ENCODE measurements around the gene LNX2.

The LNX2 gene

GRCh38 chr13:27605099-27605498, 15.2 kb downstream of the LNX2 start:
- no peak for DNase-seq

DNA sequence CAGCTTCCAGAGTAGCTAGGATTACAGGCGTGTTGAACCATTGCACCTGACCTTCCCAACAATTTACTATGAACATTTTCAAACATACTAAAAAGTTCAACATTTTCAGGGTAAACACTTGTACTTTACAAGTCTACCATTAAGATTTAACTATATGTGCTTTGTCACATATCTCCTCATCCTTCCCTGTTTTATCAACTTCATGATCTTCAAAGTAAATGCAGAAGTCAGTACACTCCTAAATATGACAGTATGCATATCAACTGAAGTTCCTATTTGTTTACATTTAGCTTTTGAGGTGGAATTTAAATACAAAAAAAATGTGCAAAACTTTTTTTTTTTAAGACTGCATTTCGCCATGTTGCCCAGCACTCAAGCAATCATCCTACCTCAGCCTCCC, 18.5 kb downstream of the LNX2 start:
- no peak for DNase-seq

DNA sequence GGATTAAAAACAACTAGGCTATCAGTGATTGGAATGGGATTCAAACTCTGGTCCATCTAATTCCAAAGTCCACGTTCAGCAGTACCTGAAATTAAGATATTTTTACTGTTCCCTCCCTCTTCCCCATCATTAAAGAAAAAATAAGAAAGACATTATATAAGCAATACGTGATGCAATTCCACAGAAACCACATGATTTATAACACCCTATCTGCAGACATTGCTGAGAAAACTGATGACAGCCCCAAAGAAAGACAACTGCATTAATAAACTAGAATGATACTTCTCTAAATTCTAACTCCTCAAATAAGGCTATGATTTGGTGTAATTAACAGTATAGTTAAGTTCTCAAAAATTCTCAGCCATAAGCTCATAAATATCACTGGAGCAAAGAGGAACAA, 19.1 kb downstream of the LNX2 start:
- DNase-seq: no peak

- no peak for DNase-seq
Measured at GRCh38 chr13:27600711-27601110, 19.6 kb downstream of the LNX2 start.

- no peak for DNase-seq
Measured at GRCh38 chr13:27599845-27600553, 20.3 kb downstream of the LNX2 start.

GRCh38 chr13:27599096-27599495, 21.2 kb downstream of the LNX2 start:
- no peak for DNase-seq

DNA sequence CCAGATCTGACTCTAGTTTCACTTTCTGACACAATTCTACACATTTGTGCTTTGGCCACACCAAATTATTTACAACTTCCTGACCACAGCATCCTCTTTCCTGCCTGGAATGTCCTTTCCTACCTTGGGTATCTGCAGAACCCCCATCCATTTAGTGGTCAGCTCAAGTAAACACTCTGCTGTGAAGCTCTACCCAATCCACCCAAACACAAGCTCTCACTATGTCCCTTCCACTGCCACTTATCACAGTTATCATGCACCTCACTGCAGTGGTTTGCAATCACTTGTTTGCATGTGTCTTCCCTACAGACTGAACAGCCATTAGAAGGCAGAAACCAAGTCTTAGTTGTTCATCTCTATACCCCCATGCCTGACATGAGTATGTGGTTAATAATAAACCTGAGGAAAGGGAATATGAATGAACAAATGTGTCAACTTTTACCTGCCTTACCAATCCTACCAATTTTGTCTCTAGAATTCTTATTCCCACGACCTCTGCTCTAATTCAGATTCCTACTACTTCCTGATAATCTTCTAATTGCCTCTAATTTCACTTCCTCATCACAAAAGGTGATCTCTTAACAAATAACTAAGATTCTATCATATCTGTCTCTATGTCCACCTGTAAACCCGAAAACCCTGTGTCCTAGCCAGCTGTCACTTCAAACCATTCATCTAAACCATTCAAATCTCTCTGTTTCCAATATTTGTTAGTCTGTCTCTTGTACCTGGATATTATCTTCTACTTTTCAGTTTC, 25.1 kb downstream of the LNX2 start:
- no peak for DNase-seq

DNA sequence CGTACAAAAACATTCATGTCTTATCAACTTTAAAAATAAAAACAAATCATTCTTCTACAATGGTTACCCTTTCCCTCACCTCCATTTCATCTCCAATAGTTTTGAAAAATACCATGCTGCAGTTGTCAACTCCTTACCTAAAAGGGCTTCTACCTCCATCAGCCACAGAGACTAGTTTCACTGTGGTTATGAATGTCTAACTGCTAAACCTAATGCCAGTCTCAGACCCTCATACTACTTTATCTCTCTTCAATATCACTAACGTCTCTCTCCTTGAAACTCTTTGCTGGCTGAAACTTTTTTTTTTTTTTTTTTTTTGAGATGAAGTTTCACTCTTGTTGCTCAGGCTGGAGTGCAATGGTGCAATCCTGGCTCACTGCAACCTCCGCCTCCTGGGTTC, 27.1 kb downstream of the LNX2 start:
- DNase-seq: no peak

DNA sequence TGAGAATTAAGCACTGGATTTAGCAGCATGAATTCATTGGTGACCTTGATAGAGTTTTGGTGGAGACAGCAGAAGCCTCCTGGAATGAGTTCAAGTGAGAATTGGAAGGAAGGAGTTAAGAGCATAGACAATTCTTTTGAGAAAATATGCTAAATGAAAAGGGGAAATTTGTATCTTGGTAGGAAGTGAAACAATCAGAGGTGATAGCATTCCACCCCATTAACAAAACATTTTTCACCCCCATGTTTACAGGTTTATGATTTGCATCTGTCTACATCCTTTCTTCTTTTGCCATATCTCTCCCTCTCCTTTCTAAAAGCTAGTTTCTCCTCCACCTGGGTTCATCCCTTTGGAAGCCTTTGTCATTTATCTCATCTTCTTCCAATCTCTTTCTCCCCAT, 27.5 kb downstream of the LNX2 start:
- DNase-seq: no peak

GRCh38 chr13:27588405-27588804, 31.9 kb downstream of the LNX2 start:
- no peak for DNase-seq

DNA sequence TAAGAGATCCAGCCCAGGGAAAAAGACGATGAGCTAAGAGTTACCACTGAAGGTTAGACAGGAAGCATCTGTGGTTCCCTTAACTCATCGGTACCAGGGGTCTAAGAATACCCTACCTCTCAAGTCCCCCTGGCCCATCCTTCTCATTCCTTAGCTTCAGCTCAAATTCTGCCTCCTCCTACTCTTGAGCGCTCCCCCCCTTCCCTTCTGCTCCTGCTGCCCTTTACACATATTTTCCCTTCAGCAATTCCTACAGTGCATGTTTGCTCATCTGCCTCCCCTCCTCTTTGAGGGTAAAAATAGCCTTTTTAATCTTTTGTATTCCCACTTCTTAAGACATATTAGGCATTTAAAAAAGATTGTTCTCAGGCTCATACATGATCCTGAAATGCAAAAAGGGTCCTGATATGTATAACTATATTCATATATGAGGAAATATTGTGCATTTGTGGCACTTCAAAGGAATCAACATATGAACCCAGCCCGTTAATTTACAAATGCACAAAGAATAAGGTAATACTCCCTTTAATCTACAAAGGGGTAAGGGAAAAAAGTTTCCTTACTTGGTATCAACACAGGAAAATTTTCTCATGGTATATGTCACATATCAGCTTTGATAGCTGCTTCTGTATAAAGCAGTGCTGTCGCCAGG, 33.1 kb downstream of the LNX2 start:
- DNase-seq: no peak

DNA sequence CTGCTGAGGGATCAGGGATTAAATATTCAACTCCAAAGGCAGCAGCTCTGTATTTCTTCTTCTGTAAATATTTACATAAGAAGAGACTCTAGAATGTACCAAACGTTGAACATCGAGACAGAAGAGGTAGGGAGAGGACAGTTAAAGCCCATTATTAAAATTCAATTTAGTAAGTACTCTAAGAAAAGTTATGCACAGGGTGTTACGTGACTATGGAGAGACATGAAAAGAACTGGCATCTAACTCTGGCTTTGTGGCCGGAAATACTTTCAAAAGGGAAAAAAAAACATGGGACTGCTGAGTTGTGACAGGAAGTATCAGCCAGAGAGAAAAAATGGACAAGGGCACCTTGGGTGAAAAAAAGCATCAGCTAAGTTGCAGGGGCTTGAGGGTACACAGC, 36.7 kb downstream of the LNX2 start:
- no peak for DNase-seq

DNA sequence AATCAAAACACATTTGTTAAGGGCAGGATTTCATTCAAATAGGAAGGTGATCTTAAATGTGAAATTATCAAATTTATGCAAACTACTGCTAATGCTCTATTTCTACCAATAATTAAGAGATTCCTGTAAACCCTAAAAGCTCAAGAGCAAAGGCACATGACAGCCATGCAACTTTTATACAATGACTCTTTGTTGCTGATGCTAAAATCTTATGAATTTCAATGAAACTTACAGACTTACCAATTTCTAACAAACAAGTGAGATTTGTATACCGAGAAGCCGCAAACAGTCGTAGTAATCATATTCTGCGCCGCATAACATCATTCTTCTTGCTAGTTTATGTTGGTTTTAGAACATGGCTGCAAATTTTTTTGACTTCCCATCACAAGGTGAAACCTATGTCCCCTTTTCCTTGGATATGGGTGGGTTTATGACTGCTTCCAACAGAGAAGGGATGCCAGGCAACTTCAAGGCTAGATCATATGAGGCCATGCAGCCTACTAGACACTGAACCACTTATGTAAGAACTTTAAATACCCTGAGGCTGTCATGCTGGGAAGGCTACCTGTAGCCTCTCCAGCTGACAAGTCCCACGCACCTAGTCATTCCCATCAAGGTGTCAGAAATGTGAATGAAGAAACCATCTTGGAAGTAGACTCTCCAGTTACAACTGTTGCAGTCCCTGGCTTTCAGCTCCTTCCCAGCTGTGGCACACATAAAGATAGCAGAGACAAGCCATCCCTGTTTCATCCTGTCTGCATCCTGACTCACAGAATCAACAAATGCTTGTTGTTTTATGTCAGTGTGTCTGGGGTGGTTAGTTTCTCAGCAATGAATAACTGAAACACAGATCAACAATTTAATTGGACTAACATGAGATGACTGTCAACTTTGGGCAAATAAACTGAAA, 42.0 kb downstream of the LNX2 start:
- DNase-seq: no peak

DNA sequence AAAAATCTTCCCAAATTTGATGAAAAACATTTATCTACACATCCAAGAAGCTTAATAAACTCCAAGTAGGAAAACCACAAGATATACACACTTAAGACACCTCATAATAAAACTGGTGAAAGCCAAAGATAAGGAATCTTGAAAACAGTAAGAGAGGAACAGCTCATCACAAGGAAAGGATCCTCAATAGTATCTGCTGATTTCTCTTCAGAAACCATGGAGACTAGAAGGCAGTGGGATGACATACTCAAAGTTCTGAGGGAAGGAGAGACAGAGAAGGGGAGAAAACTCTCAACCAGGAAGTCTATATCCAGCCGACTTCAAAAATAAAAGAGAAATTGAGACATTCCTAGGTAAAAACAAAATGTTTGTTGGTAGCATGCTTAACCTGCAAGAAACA, 45.7 kb downstream of the LNX2 start:
- DNase-seq: no peak

- no peak for DNase-seq
Measured at GRCh38 chr13:27573265-27573664, 47.1 kb downstream of the LNX2 start.

- DNase-seq: no peak
Measured at GRCh38 chr13:27572234-27572901, 48.0 kb downstream of the LNX2 start.

- DNase-seq: no peak
Measured at GRCh38 chr13:27570906-27571305, 49.4 kb downstream of the LNX2 start.

DNA sequence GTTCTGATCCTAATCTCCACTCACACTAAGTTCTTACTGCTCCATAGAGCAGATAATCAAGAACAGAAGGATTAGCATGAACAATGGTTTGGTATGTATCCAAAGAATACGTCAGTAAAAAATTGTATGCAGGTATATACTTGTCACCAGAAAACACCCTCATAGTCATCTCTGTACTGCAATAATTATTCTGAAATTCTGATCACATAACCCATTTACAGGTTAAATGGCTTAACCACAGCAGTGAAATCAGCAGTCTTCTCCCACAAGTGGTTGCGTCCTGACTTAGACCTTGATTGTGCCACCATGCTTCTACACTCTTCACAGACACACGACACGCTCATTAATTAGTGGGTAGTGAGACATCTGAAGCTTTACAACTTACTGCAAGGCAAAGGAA, 50.9 kb downstream of the LNX2 start:
- no peak for DNase-seq

DNA sequence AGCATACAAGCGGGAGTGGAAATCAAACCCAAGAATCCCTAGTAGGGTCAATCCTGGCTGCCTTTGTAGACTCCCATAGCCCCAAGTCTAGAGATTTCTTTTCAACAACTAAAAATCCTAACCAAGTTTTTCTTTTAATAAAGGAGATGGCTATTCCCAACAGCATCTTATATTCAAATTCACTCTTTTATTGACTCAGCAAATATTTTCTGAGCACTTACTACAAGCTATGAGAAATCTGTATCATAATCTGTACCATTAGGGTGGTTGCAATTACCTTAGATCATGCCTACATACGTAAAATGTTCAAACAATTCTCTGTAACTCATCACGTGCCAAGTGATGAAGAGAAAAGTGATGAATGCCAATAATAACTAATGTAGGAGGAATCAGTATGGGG, 54.5 kb downstream of the LNX2 start:
- DNase-seq: no peak

DNA sequence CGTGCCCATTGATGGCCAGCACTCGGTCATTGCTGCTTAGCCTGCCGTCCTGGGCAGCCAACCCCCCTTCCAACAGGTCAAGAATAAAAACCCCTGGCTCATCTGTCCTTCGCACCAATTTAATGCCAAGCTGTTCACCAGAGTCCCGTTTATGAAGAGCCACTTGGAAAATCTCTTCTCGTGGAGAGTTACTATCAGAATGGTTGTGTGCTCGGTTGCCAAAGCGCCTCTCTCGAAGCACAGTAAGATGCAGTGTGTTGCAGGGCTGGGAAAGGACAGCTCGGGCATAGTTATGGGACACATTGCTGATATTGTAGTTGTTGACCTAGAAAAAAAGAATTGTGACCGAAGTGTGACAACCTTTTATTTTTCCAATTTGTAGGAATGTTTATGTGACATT, 57.9 kb downstream of the LNX2 start:
- no peak for DNase-seq

DNA sequence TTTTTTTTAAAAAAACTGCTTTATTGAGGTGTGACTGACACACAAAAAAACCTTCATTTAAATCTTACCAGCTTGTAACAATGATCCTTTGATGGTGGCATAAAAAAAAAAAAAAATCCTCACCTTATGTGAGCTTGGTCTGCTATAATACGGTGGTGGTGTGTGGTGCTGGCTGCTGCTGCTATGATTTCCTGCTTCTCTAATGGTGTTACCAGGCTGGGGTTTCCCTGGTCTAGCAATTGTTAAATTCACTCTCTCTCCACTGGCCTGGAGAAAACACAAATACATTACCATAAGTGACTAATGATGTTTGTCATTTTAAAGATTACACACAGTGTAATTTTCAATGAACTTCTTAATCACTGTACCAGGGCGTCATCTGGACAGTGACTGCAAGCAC, 60.6 kb downstream of the LNX2 start:
- no peak for DNase-seq

DNA sequence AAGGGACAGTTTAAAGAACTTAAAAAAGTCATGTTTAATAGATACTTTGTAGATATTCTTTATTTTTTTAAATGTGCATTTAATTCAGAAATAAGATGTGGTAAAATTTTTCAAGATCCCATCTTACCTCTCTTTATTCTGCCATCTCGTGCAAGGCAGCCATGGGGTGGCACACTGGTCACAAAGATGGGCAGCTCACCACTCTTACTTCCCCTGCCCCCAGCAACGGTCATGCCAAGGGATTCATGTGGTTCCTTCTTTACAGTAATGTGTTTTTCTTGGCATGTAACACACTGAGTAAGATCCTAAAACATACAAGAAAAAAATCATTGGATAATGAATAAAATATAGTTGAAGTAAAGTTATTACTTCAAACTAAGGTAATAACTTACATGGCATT, 64.2 kb downstream of the LNX2 start:
- no peak for DNase-seq

DNA sequence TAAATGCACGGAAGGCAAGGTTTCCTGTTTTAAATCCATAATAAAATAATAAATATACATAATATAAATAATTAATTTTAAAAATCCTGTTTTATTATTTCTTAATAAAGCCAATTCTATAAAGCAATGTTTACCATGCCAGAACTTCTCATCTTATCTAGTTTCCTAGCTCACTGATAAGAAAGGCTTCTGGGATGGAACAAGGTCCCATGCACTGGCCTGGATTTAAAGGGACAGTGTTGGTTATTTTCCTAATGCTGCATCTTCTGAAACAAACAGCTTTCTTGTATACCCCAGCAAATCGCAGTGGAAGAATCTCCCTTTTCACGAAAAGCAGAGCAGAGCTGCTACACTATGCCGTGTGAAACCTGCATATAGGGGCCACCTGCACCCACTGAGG, 68.8 kb downstream of the LNX2 start:
- no peak for DNase-seq

Measured in NCI-H187 treated with DMSO at 0.1 percent for 48 hours (cell line).